Suprapubic skin (tissue), 4 donors: ENCODE data around the gene ARHGAP19.

Experiments
- CTCF ChIP-seq, 2 donors: fragments of 200-600 bp in 1 of 2; fragments of 450-650 bp in 1 of 2; sonication (generic) in 1 of 2; IDR thresholded peaks; one replicate each; pipeline ENCODE4 v1.5.1; 2016 to 2019; ENCODE audit warnings: antibody characterized with exemption in 2 of 2, mild to moderate bottlenecking in 1 of 2, moderate library complexity in 1 of 2
- EP300 ChIP-seq: sonication (generic); formaldehyde crosslinking; IDR thresholded peaks from one replicate; pipeline ENCODE4 v1.6.1; 2017; ENCODE audit warnings: antibody characterized with exemption
- POLR2A ChIP-seq, 2 donors: fragments of 450-650 bp; IDR thresholded peaks; one replicate each; pipeline ENCODE4 v1.6.1; 2017; ENCODE audit warnings: antibody characterized with exemption in 2 of 2, mild to moderate bottlenecking in 2 of 2, moderate library complexity in 2 of 2
- POLR2AphosphoS5 ChIP-seq, 3 donors: sonication (generic); formaldehyde crosslinking; IDR thresholded peaks; one replicate each; pipeline ENCODE4 v1.6.1; 2017; ENCODE audit warnings: antibody characterized with exemption in 3 of 3

- TF ChIP-seq CTCF (IDR thresholded peaks at IDR 0.05) (no peak), POLR2AphosphoS5 (IDR thresholded peaks at IDR 0.05) (no peak), POLR2A (IDR thresholded peaks at IDR 0.05) (no peak), EP300 (no peak)
Measured at GRCh38 chr10:97323501-97323900, 31.1 kb upstream of the ARHGAP19 start.
